NOMO-1 (cell line): Measurements from ENCODE around the gene GK.
"Not testable (repeated sequence)": the region's sequence is repeated elsewhere in the genome, so short reads cannot be mapped to it uniquely, and the experiment has no call there.

ENCODE experiments used
- DNase-seq, 2 experiments: peaks; one replicate each; lab custom pipeline; 2025; ENCODE audit not compliant: unreplicated experiment in 2 of 2; lab: John Stamatoyannopoulos, UW

The GK gene

DNA sequence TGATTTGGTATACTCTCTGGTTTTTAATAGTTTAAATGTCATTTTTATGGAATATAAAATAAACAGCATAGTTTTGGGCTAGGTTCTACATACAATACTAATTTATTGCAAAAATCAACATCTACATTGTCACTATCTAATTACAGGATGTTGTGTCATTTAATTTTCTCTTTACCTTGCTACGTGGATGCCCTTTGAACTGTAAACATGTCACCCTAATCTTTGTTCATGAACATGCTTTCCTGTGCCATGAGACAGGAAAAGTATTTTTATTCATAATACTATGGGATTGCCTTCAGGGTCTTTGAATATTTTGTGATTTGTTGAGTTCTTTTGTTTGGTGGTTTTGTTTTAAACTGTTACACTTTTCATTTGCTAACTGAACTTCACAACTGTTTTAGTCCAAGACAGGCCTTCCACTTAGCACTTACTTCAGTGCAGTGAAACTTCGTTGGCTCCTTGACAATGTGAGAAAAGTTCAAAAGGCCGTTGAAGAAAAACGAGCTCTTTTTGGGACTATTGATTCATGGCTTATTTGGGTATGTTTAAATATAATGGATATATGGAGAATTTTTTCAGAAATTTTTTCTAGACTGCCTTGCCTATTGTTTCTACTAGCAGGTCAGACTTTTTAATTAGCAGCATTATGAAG, 40.9 kb downstream of the GK start:
- no peak for DNase-seq

- no peak for DNase-seq
Measured at GRCh38 chrX:30702736-30703135, 49.5 kb downstream of the GK start.

GRCh38 chrX:30706216-30706775, 53.1 kb downstream of the GK start:
- DNase-seq: no peak

DNA sequence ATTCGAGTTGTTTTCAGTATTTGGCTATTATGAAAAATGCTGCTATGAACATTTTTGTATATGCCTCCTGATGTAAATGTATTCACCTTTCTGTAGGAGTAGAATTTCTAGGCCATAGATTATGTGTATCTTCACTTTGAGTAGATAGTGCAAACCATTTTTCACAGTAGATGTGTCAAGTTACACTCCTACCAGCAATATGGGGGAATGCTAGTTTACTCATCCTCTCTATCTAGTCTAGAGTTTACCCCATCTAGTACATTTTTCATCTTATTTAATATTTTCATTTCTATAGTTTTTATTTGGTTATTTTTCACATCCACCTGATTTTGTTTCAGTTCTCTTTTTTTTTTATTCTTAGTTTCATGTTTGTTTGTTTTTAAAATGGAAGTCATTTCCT, 59.0 kb downstream of the GK start:
- DNase-seq: no peak

DNA sequence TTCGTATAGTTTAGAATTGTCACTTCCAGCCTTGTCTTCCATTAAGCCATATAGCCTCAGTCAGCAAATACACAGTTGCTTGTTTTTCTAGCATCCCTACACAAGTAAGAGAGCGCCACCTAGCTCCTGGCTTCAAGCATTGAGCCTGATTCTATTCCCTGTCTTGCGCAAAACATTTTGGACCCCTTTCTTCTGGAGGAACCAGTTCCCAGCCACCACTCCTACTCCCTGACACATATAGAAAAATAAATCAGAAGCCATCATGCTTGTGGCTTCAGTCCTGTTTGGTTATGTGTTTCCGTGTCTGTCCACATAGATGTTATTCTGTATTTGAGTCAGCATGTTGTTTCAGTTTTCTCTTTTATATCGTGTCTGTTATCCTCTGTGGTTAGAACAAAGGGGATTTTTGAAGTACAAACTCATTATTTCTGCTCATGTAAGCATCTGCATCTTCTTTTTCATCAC, 59.9 kb downstream of the GK start:
- DNase-seq: peak; percentile 55 to 84

DNA sequence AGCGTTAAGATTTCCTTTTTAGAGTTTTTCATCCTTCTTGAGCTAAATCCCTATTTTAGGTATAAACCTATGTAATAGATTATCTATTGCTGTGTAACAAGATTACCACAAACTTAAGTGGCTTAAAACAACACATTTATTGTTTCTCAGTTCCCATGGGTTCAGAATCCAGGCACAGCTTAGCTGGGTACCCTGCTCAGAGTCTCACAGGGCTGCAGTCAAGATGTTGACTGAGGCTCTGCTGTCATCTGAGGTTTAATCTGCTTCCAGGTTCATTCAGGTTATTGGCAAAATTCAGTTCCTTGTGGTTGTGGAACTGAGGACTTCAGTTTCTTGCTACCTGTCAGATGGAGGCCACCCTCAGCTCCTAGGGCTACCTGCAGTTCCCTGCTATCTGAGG, 60.9 kb downstream of the GK start:
- DNase-seq: no peak

DNA sequence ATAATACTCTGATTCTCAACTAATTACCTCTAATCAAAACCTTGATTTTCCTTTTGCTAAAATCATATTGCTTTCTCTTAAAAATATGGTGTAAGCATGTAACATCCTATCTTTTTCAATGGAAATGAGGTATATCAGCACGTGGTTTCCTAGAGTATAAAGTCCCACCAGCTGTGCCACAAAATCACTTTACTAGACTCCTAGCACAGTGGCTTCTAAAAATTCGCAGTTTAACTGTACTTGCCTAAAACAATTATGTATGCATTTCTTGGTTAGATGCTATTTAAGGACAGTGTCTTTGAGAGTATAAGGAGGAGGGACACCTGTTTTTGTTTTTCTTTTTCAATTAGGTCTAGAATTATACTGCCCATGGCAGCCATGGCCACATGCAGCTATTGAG, 62.8 kb downstream of the GK start:
- no peak for DNase-seq

DNA sequence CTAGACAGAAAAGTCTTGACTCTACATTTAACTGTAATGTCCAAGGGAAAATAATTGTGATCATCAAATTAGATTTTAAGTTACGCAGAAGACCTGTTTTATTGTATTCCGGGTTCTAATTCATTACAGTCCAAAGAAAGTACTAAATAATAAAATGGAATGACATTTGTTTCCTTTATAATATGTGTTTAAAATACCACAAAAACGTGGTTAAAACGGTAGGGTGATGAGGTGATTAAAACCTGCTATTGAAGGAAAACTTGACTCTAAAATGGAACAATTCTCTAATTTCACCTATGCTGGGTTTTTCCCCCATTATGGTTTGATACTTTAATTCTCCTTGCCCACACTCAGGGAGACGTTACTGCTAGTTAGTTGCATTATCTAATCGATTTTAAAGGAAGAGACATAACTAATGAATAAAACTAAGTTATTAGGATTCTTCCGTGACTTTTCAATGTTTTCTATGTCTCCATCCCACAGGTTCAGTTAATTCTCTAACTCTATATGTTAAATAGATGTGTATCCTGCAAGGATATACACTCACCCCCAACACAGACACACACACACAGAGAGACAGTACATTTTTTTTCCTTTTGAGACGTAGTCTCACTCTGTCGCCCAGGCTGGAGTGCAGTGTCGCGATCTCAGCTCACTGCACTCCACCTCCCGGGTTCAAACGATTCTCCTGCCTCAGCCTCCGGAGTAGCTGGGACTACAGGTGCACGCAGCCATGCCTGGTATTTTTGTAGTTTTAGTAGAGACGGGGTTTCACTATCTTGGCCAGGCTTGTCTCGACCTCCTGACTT, 80.8 kb downstream of the GK start:
- DNase-seq: no peak

GRCh38 chrX:30734782-30735181, 81.6 kb downstream of the GK start:
- no peak for DNase-seq

GRCh38 chrX:30735839-30736238, 82.6 kb downstream of the GK start:
- DNase-seq: peak; percentile 63 to 83

DNA sequence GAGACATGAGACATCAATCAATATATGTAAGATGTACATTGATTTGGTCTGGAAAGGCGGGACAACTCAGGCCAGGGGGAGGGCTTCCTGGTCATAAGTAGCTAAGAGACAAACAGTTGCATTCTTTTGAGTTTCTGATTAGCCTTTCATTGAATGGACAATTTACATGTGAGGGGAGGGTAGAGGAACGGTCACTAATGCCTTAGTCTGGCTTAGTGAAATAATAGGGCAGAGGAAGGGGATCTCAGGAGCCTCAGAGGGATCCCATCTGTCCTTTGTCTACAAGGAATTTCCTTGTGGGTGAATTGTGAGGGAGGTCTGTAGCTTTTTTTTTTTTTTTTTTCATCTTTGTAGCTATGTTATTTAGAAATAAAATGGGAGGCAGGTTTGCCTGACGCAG, 88.3 kb downstream of the GK start:
- no peak for DNase-seq

- DNase-seq: no peak
Measured at GRCh38 chrX:30748342-30748960, 95.2 kb downstream of the GK start.

GRCh38 chrX:30751497-30751896, 98.3 kb downstream of the GK start:
- DNase-seq: no peak

DNA sequence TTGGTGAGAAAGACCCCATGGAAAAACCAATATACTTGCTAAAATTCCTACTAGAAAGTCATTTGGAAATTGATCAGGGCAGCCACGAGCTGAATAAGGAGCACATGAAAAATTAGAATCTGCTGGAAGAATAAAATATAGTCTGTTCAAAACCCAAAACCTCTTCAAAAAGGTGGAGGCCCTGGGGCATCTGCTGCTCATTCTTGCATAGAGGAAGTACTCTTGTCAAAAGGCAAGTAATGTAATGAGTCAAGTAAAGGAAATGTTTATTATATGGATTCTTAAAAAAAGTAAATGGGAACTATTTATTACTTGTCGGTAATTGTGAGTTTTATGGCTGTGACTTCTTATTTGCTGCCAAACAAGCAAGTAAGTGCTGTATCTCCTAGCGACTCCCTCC, 109.5 kb downstream of the GK start:
- DNase-seq: peak in 1 of 2 experiments; percentile 9

DNA sequence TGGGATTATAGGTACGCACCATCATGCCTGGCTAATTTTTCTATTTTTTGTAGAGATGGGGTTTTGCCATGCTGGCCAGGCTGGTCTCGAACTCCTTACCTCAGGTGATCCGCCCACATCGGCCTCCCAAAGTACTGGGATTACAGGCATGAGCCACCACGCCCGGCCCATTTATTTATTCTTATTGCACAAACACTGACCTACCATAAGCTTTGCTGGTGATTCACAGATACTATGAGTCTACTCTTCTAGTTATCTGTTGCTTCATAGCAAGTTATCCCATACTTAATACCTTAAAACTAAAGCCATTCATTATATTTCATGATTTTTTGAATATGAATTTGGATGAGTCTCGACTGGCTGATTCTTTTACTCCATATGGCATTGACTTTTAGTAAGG, 120.5 kb downstream of the GK start:
- not testable (repeated sequence) for DNase-seq

- no peak for DNase-seq
Measured at GRCh38 chrX:30777575-30777974, 124.4 kb downstream of the GK start.

DNA sequence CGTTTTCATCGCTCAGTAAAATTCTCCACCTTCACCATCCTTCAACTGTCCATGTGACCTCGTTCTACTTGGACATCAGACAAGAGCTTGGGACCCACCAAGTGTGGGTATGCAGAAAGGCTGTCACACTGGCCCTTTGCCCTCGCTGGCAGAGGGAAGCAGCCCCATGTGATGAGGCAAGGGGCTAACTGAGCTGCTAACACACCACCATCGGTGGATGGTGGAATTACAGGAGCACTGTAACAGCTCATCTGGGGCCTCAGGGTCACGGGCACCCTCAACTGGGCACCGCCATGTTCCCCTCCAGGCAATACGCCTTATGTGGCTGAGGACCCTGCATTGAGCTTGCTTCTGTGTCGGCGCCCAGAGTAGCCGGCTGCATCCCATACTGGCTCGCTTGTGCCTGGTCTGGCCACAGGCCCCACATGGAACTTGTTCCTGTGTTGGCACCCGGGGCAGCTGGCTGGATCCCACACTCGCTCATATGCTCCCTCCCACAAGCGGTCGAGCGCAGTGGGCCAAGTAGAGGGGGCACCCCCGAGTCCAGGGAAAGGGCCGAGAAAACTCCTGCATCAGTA, 126.3 kb downstream of the GK start:
- DNase-seq: no peak
